SK-N-SH treated with all-trans-retinoic acid at 6 μM for 48 hours (cell line): ENCODE results near the gene PHF2.

Source experiments
- ATAC-seq: fragments of 200-7000 bp; cut with Tn5 transposase; 3 replicates; pipeline ENCODE4 v1.9.1; 2020; ENCODE audit warnings: mild to moderate bottlenecking, moderate library complexity
- ARNTL ChIP-seq: fragments of 450-650 bp; formaldehyde crosslinking; IDR thresholded peaks from 2 replicates; pipeline ENCODE4 v1.5.0; 2020; ENCODE audit warnings: low read depth, mild to moderate bottlenecking, moderate library complexity, borderline replicate concordance
- CREB5 ChIP-seq: fragments of 250-450 bp; sonication (Bioruptor Pico); IDR thresholded peaks from 2 replicates; pipeline ENCODE4 v1.5.1; 2020; ENCODE audit warnings: low read depth, mild to moderate bottlenecking, moderate library complexity
- CSDC2 ChIP-seq: fragments of 250-450 bp; sonication (Bioruptor Pico); IDR thresholded peaks from 2 replicates; pipeline ENCODE4 v1.5.0; 2020; ENCODE audit warnings: mild to moderate bottlenecking, moderate library complexity
- CSRNP3 ChIP-seq: fragments of 250-450 bp; sonication (Bioruptor Pico); IDR thresholded peaks from 2 replicates; pipeline ENCODE4 v1.5.1; 2021; ENCODE audit warnings: mild to moderate bottlenecking, moderate library complexity
- ESRRG ChIP-seq: fragments of 250-450 bp; sonication (Bioruptor Pico); IDR thresholded peaks from 2 replicates; pipeline ENCODE4 v1.6.1; 2021; ENCODE audit warnings: mild to moderate bottlenecking
- GLIS3 ChIP-seq: fragments of 250-450 bp; sonication (Bioruptor Pico); IDR thresholded peaks from 2 replicates; pipeline ENCODE4 v1.5.0; 2020; ENCODE audit warnings: mild to moderate bottlenecking, moderate library complexity
- ISL1 ChIP-seq: fragments of 250-450 bp; sonication (Bioruptor Pico); IDR thresholded peaks from 2 replicates; pipeline ENCODE4 v2.1.2; 2022; ENCODE audit warnings: mild to moderate bottlenecking, moderate library complexity
- OSR1 ChIP-seq: fragments of 250-450 bp; sonication (Bioruptor Pico); IDR thresholded peaks from 2 replicates; pipeline ENCODE4 v1.8.0; 2022; ENCODE audit warnings: moderate library complexity, mild to moderate bottlenecking, inconsistent platforms
- PATZ1 ChIP-seq: fragments of 250-450 bp; sonication (Bioruptor Pico); IDR thresholded peaks from 2 replicates; pipeline ENCODE4 v1.8.0; 2020; ENCODE audit warnings: mild to moderate bottlenecking, moderate library complexity, borderline replicate concordance
- PPARA ChIP-seq: fragments of 250-450 bp; sonication (Bioruptor Pico); IDR thresholded peaks from 2 replicates; pipeline ENCODE4 v1.5.0; 2020; ENCODE audit warnings: mild to moderate bottlenecking, borderline replicate concordance
- TCF4 ChIP-seq: fragments of 250-450 bp; sonication (Bioruptor Pico); IDR thresholded peaks from 2 replicates; pipeline ENCODE4 v1.8.0; 2021; ENCODE audit warnings: mild to moderate bottlenecking, moderate library complexity, borderline replicate concordance
- TOX ChIP-seq: fragments of 250-450 bp; sonication (Bioruptor Pico); IDR thresholded peaks from 2 replicates; pipeline ENCODE4 v1.8.0; 2021; ENCODE audit warnings: mild to moderate bottlenecking, moderate library complexity, borderline replicate concordance
- TSHZ2 ChIP-seq: fragments of 250-450 bp; sonication (Bioruptor Pico); IDR thresholded peaks from 2 replicates; pipeline ENCODE4 v1.5.0; 2020; ENCODE audit warnings: mild to moderate bottlenecking, moderate library complexity
- ZC3H10 ChIP-seq: fragments of 250-450 bp; sonication (Bioruptor Pico); IDR thresholded peaks from 2 replicates; pipeline ENCODE4 v1.5.1; 2021; ENCODE audit warnings: mild to moderate bottlenecking, moderate library complexity
- ZFP3 ChIP-seq: fragments of 250-450 bp; sonication (Bioruptor Pico); IDR thresholded peaks from 2 replicates; pipeline ENCODE4 v1.5.0; 2020; ENCODE audit warnings: mild to moderate bottlenecking, moderate library complexity
- ZFP30 ChIP-seq: fragments of 450-650 bp; formaldehyde crosslinking; IDR thresholded peaks from 2 replicates; pipeline ENCODE4 v1.5.0; 2022; ENCODE audit warnings: mild to moderate bottlenecking, moderate library complexity
- ZNF565 ChIP-seq: fragments of 450-650 bp; formaldehyde crosslinking; conservative IDR thresholded peaks from 2 replicates; pipeline ENCODE4 v1.5.0; 2020; ENCODE audit warnings: low read depth, mild to moderate bottlenecking, moderate library complexity
- ZNF70 ChIP-seq: fragments of 450-650 bp; formaldehyde crosslinking; IDR thresholded peaks from 2 replicates; pipeline ENCODE4 v1.5.0; 2020; ENCODE audit warnings: mild to moderate bottlenecking, moderate library complexity
- ZNF8 ChIP-seq: fragments of 450-650 bp; formaldehyde crosslinking; IDR thresholded peaks from 2 replicates; pipeline ENCODE4 v1.5.0; 2020; ENCODE audit warnings: mild to moderate bottlenecking, moderate library complexity

PHF2 gene

GRCh38 chr9:93603906-93604326 lies 27.5 kb downstream of the PHF2 start (continued):
- no peak for TF ChIP-seq ESRRG
- TF ChIP-seq ARNTL (CRISPR knock-in tag) = no peak
- TF ChIP-seq ZNF8 (CRISPR knock-in tag) = no peak
- no peak for TF ChIP-seq CREB5 (CRISPR knock-in tag)
- no peak for TF ChIP-seq TCF4 (CRISPR knock-in tag)
- TF ChIP-seq ZNF70 (CRISPR knock-in tag) = no peak
- TF ChIP-seq TSHZ2 (CRISPR knock-in tag) = no peak

- TF ChIP-seq PATZ1 (CRISPR knock-in tag) (no peak), ZNF8 (CRISPR knock-in tag) (no peak), ZFP30 (CRISPR knock-in tag) (no peak), CSRNP3 (CRISPR knock-in tag) (no peak), OSR1 (CRISPR knock-in tag) (no peak)
- TF ChIP-seq, all 23 proteins: peak for 0
- no peak for ATAC-seq
Measured at GRCh38 chr9:93606187-93606586, 29.8 kb downstream of the PHF2 start.

- no peak for TF ChIP-seq GLIS3 (CRISPR knock-in tag)
- TF ChIP-seq ZC3H10 (CRISPR knock-in tag) = no peak
- TF ChIP-seq ZFP3 (CRISPR knock-in tag) = no peak
- TF ChIP-seq ZFP30 (CRISPR knock-in tag) = no peak
- TF ChIP-seq ISL1 (CRISPR knock-in tag) = no peak
- no peak for TF ChIP-seq ZNF70 (CRISPR knock-in tag)
- TF ChIP-seq TSHZ2 (CRISPR knock-in tag) = no peak
- TF ChIP-seq ESRRG = no peak
- TF ChIP-seq TOX (CRISPR knock-in tag) = no peak
- TF ChIP-seq PPARA (CRISPR knock-in tag) = no peak
- TF ChIP-seq OSR1 (CRISPR knock-in tag) = no peak
- TF ChIP-seq CSDC2 (CRISPR knock-in tag) = no peak
- no peak for TF ChIP-seq TCF4 (CRISPR knock-in tag)
- no peak for TF ChIP-seq ZNF565 (CRISPR knock-in tag)
- TF ChIP-seq CSRNP3 (CRISPR knock-in tag) = no peak
- TF ChIP-seq CREB5 (CRISPR knock-in tag) = no peak
- ATAC-seq = no peak
Measured at GRCh38 chr9:93610206-93610605, 33.8 kb downstream of the PHF2 start.
